ENCODE results near the gene ALDH16A1.

- TF ChIP-seq CTCF (optimal IDR thresholded peaks at IDR 0.05 in 1 of 3, IDR thresholded peaks at IDR 0.05 in 1 of 3, conservative IDR thresholded peaks at IDR 0.05 in 1 of 3; ENCODE audit: extremely low read depth in 1 of 3, insufficient read depth in 2 of 3, low read length in 3 of 3) (no peak), EZH2 (IDR thresholded peaks at IDR 0.05; ENCODE audit: low read length) (no peak)
Observed at GRCh38 chr19:49450405-49450804, 2.6 kb upstream of the ALDH16A1 start.
